Measurements from ENCODE around the gene VSIG4. TPM values are rescaled to one million over a fixed set of nuclear protein-coding genes. Genes with fewer than 3 reads are reported as not detected.

Gene VSIG4
- total RNA-seq, 1 donor from 2014 or later = not detected

- Mint-ChIP-seq H3K36me3 (no peaks in the 10 kb centered on the region), H3K27me3 (ENCODE audit: low read depth) (no peaks in the 10 kb centered on the region), H3K9me3 (peaks cover 25% of the 10 kb centered on the region)
Observed at GRCh38 chrX:65993915-65994460, 45.9 kb downstream of the VSIG4 start.

DNA sequence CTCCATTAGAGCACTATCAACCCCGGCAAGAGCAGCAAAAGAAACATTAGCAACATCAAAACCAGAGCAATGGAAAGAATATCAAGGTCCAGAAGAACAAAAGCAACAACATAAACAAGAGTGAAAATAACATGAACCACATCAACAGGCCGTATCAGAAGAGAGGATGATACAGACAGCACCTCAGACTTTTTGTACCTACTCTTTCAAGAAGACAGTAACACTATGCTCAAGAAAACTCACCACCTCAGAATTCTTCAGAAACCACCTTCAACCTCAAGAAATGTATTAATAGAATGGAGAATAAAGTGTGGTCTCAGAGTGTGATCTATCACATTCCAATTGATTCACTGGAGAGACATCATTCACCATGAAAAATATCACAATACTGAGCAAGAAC lies 46.5 kb downstream of the VSIG4 start:
- Mint-ChIP-seq H3K9me3 (peaks cover 19% of the 10 kb centered on the region), H3K27ac (no peak overlapping the region)
- TF ChIP-seq CTCF (IDR thresholded peaks at IDR 0.05; ENCODE audit: unreplicated experiment) = no peak

More at GRCh38 chrX:65993915-65994460, 45.9 kb downstream of the VSIG4 start:
- no peak overlapping the region for H3K27ac Mint-ChIP-seq
- no peak overlapping the region for H3K4me3 Mint-ChIP-seq
- DNase-seq (ENCODE audit: low spot score in 2 of 2, unreplicated experiment in 2 of 2) = no peak
- no peak for TF ChIP-seq CTCF (IDR thresholded peaks at IDR 0.05; ENCODE audit: unreplicated experiment)
- H3K4me1 Mint-ChIP-seq = no peaks in the 10 kb centered on the region

DNA sequence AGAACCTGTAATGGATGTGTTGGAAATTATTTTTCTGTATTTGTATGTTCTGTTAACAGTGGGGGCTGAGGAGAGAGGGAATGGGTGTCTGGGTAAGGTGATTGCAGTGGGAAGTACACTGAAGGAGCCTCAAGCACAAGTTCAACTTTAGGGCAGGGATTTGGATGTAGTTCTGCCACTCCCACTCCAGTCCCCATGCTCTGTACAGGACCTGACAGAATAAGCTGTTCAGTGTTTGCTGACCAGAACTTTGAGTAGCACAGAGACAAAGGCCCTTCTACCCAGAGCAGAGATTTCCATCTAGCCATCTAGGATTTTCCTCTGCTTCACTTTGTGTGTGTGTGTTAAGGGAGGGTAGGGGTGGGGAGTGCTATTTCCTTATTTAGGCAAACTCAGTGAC lies 49.2 kb downstream of the VSIG4 start:
- peak overlapping the region; percentile 22 for H3K27ac Mint-ChIP-seq

More for the DNA sequence above, 46.5 kb downstream of the VSIG4 start:
- no peak for DNase-seq (ENCODE audit: low spot score in 2 of 2, unreplicated experiment in 2 of 2)
- H3K36me3 Mint-ChIP-seq = no peaks in the 10 kb centered on the region
- no peak overlapping the region for H3K4me3 Mint-ChIP-seq
- H3K4me1 Mint-ChIP-seq = no peaks in the 10 kb centered on the region
- no peaks in the 10 kb centered on the region for H3K27me3 Mint-ChIP-seq (ENCODE audit: low read depth)

DNA sequence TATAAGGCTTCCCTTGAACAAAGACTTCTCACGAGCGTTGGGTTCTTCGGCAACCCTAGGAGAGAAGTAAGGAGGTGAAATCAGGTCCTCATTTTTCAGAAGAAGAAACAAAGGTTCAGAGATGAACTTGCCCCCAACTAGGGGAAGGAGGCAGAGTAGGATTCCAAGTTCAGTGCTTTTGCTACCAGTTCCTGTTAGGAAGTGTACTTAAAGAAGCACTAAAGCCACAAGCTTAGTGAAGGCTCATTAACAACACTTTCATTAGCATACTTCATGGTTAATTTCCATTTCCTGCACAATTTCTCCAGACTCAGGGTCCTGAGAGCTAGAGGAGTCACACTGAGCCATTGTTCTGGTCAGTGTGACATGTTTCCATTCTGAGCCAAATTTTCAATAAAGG lies 52.1 kb downstream of the VSIG4 start:
- no peak for TF ChIP-seq CTCF (IDR thresholded peaks at IDR 0.05; ENCODE audit: unreplicated experiment)
- Mint-ChIP-seq H3K36me3 (no peaks in the 10 kb centered on the region), H3K4me1 (no peaks in the 10 kb centered on the region), H3K27me3 (ENCODE audit: low read depth) (no peaks in the 10 kb centered on the region), H3K9me3 (peaks cover 10% of the 10 kb centered on the region), H3K27ac (no peak overlapping the region), H3K4me3 (no peak overlapping the region)
- no peak for DNase-seq (ENCODE audit: low spot score in 2 of 2, unreplicated experiment in 2 of 2)

More for the DNA sequence above, 49.2 kb downstream of the VSIG4 start:
- Mint-ChIP-seq H3K36me3 (no peaks in the 10 kb centered on the region), H3K4me3 (no peak overlapping the region), H3K4me1 (no peaks in the 10 kb centered on the region), H3K27me3 (ENCODE audit: low read depth) (no peaks in the 10 kb centered on the region), H3K9me3 (peaks cover 12% of the 10 kb centered on the region)
- TF ChIP-seq CTCF (IDR thresholded peaks at IDR 0.05; ENCODE audit: unreplicated experiment) = no peak
- DNase-seq (ENCODE audit: low spot score in 2 of 2, unreplicated experiment in 2 of 2) = no peak

GRCh38 chrX:65985922-65986588 lies 53.8 kb downstream of the VSIG4 start:
- Mint-ChIP-seq H3K9me3 (peaks cover 4% of the 10 kb centered on the region), H3K27ac (no peak overlapping the region), H3K4me1 (no peaks in the 10 kb centered on the region), H3K4me3 (no peak overlapping the region), H3K27me3 (ENCODE audit: low read depth) (no peaks in the 10 kb centered on the region), H3K36me3 (no peaks in the 10 kb centered on the region)
- no peak for DNase-seq (ENCODE audit: low spot score in 2 of 2, unreplicated experiment in 2 of 2)
- peak; percentile 54 for TF ChIP-seq CTCF (IDR thresholded peaks at IDR 0.05; ENCODE audit: unreplicated experiment)
